Neuronal stem cell (in vitro differentiated cells): ENCODE data around the gene SERPINB6.

Source experiments
- DNase-seq: peaks from one replicate; pipeline ENCODE4 v3.0.0-alpha.2; 2013; ENCODE audit warnings: low spot score
- H2AFZ ChIP-seq: one replicate; pipeline ENCODE4 v1.6.1; 2013; ENCODE audit warnings: mild to moderate bottlenecking, low read length, inconsistent platforms
- H2AK5ac ChIP-seq: 2 replicates; pipeline ENCODE4 v1.6.1; 2013; ENCODE audit warnings: low read depth, mild to moderate bottlenecking, inconsistent platforms, low read length, moderate library complexity, mixed read lengths
- H2BK120ac ChIP-seq: 2 replicates; pipeline ENCODE4 v1.6.1; 2013; ENCODE audit warnings: low read depth, mild to moderate bottlenecking, inconsistent platforms, low read length, moderate library complexity, mixed read lengths
- H2BK12ac ChIP-seq: one replicate; pipeline ENCODE4 v1.6.1; 2013; ENCODE audit warnings: low read length, inconsistent platforms
- H2BK15ac ChIP-seq: 2 replicates; pipeline ENCODE4 v1.6.1; 2013; ENCODE audit warnings: mild to moderate bottlenecking, low read length, inconsistent platforms, mixed read lengths
- H2BK5ac ChIP-seq: one replicate; pipeline ENCODE4 v1.6.1; 2013; ENCODE audit warnings: inconsistent platforms, mild to moderate bottlenecking, low read length, moderate library complexity
- H3K14ac ChIP-seq: one replicate; pipeline ENCODE4 v1.6.1; 2013; ENCODE audit warnings: low read length, inconsistent platforms
- H3K18ac ChIP-seq: 2 replicates; pipeline ENCODE4 v1.6.1; 2013; ENCODE audit warnings: low read length, inconsistent platforms
- H3K23ac ChIP-seq: 2 replicates; pipeline ENCODE4 v1.6.1; 2013; ENCODE audit warnings: low read depth, mild to moderate bottlenecking, mixed read lengths, low read length, inconsistent platforms; ENCODE audit not compliant: poor library complexity
- H3K27ac ChIP-seq: replicated peaks from 3 replicates; pipeline ENCODE4 v1.5.1; 2013; ENCODE audit warnings: low read length, inconsistent platforms
- H3K27me3 ChIP-seq, 3 experiments: 2 replicates each; pipeline ENCODE4 v1.6.1; 2013; ENCODE audit warnings: low read length in 3 of 3, mild to moderate bottlenecking in 2 of 3, inconsistent platforms in 1 of 3, low read depth in 1 of 3, mixed read lengths in 1 of 3, moderate library complexity in 1 of 3; ENCODE audit not compliant: control insufficient read depth in 3 of 3, insufficient read depth in 3 of 3
- H3K36me3 ChIP-seq, 2 donors: replicated peaks in 1 of 2; 2 replicates each; pipeline ENCODE4 v1.6.1; 2013; ENCODE audit warnings: low read length in 2 of 2; ENCODE audit not compliant: control insufficient read depth in 2 of 2, insufficient read depth in 2 of 2
- H3K4ac ChIP-seq: 2 replicates; pipeline ENCODE4 v1.6.1; 2013; ENCODE audit warnings: inconsistent platforms, mild to moderate bottlenecking, low read length, moderate library complexity
- H3K4me1 ChIP-seq, 2 donors: 1 replicate in 1 of 2; 2 replicates in 1 of 2; pipeline ENCODE4 v1.6.1; 2013; ENCODE audit warnings: low read length in 2 of 2, low read depth in 1 of 2; ENCODE audit not compliant: control insufficient read depth in 2 of 2, insufficient read depth in 1 of 2
- H3K4me2 ChIP-seq: one replicate; pipeline ENCODE4 v1.6.1; 2013; ENCODE audit warnings: mild to moderate bottlenecking, low read length, inconsistent platforms; ENCODE audit not compliant: insufficient read depth, poor library complexity, severe bottlenecking
- H3K4me3 ChIP-seq, 2 donors: 2 replicates each; pipeline ENCODE4 v1.5.1; 2013; ENCODE audit warnings: low read length in 2 of 2, mild to moderate bottlenecking in 2 of 2, inconsistent platforms in 1 of 2, moderate library complexity in 1 of 2
- H3K79me1 ChIP-seq: one replicate; pipeline ENCODE4 v1.6.1; 2013; ENCODE audit warnings: low read depth, mild to moderate bottlenecking, inconsistent platforms, low read length, moderate library complexity
- H3K9ac ChIP-seq: one replicate; pipeline ENCODE4 v1.6.1; 2013; ENCODE audit warnings: mild to moderate bottlenecking, low read depth, low read length, inconsistent platforms; ENCODE audit not compliant: poor library complexity
- H3K9me3 ChIP-seq, 2 donors: replicated peaks in 1 of 2; 2 replicates each; pipeline versions ENCODE3 to v1.6.1; 2013; ENCODE audit warnings: low read length in 2 of 2, mild to moderate bottlenecking in 2 of 2, inconsistent platforms in 1 of 2, low read depth in 1 of 2, mixed read lengths in 1 of 2, moderate library complexity in 1 of 2; ENCODE audit not compliant: control insufficient read depth in 2 of 2, insufficient read depth in 1 of 2
- H4K8ac ChIP-seq: one replicate; pipeline ENCODE4 v1.6.1; 2013; ENCODE audit warnings: low read depth, mild to moderate bottlenecking, inconsistent platforms, low read length, moderate library complexity
- H4K91ac ChIP-seq: one replicate; pipeline ENCODE4 v1.6.1; 2013; ENCODE audit warnings: low read length, low read depth, mild to moderate bottlenecking, inconsistent platforms; ENCODE audit not compliant: poor library complexity
- WGBS, 2 donors: extraction: QIAGEN DNeasy Blood & Tissue Kit; methylation state at CpG; one replicate each; pipeline ENCODE4 v1.1.7; 2013; ENCODE audit warnings: missing lambda C conversion rate in 2 of 2, mixed read lengths in 1 of 2; ENCODE audit not compliant: insufficient read length in 2 of 2, insufficient replicate concordance in 1 of 2; ENCODE audit errors: extremely low coverage in 2 of 2; 5-methylcytosine and 5-hydroxymethylcytosine counted together

The SERPINB6 gene

GRCh38 chr6:2961506-2961905, 9.9 kb downstream of the SERPINB6 start:
- no CpG with 5 or more reads among the region's 7 CpGs for WGBS, 2 donors
- H3K14ac ChIP-seq = no peak overlapping the region
- H2BK120ac ChIP-seq = no peak overlapping the region
- H3K9ac ChIP-seq = no peak overlapping the region
- no peak overlapping the region for H3K23ac ChIP-seq
- H3K79me1 ChIP-seq = no peaks in the 10 kb centered on the region
- peaks cover 5 to 11% of the 10 kb centered on the region in 2 donors for H3K4me1 ChIP-seq
- no peak overlapping the region for H3K4me3 ChIP-seq
- H3K36me3 ChIP-seq = no peaks in the 10 kb centered on the region
- H4K91ac ChIP-seq = no peak overlapping the region
- no peak overlapping the region for H2AK5ac ChIP-seq
- H3K27ac ChIP-seq = no peak overlapping the region
- H2BK15ac ChIP-seq = no peak overlapping the region
- no peak overlapping the region for H4K8ac ChIP-seq
- no peak overlapping the region for H2BK5ac ChIP-seq
- H2AFZ ChIP-seq = no peak overlapping the region
- no peaks in the 10 kb centered on the region for H3K9me3 ChIP-seq
- no peak overlapping the region for H3K18ac ChIP-seq
- peaks cover 0 to 2% (median 0%) of the 10 kb centered on the region in 3 experiments for H3K27me3 ChIP-seq
- H2BK12ac ChIP-seq = no peak overlapping the region
- no peak overlapping the region for H3K4me2 ChIP-seq
- DNase-seq = no peak
- no peak overlapping the region for H3K4ac ChIP-seq

- Histone ChIP-seq H3K14ac (no peak overlapping the region), H3K4ac (no peak overlapping the region), H4K91ac (no peak overlapping the region), H3K4me3 (no peak overlapping the region), H3K27me3 (peaks cover 0 to 2% (median 0%) of the 10 kb centered on the region in 3 experiments), H2BK12ac (no peak overlapping the region), H2AK5ac (no peak overlapping the region), H3K9ac (no peak overlapping the region), H3K9me3 (no peaks in the 10 kb centered on the region), H3K4me2 (no peak overlapping the region), H3K23ac (no peak overlapping the region), H3K36me3 (no peaks in the 10 kb centered on the region), H4K8ac (no peak overlapping the region), H2AFZ (no peak overlapping the region), H2BK120ac (no peak overlapping the region), H3K4me1 (peaks cover 5 to 11% of the 10 kb centered on the region in 2 donors), H3K18ac (no peak overlapping the region), H2BK15ac (no peak overlapping the region), H2BK5ac (no peak overlapping the region), H3K27ac (no peak overlapping the region), H3K79me1 (no peaks in the 10 kb centered on the region)
- WGBS, 2 donors = no CpG with 5 or more reads among the region's 4 CpGs
- no peak for DNase-seq
Observed at GRCh38 chr6:2960935-2961334, 10.4 kb downstream of the SERPINB6 start.

GRCh38 chr6:2959909-2960719, 11.3 kb downstream of the SERPINB6 start:
- H3K18ac ChIP-seq = peak overlapping the region; percentile 72
- no peak overlapping the region for H3K4me2 ChIP-seq
- H2AK5ac ChIP-seq = peak overlapping the region; percentile 29
- no peak overlapping the region for H4K91ac ChIP-seq
- no peak overlapping the region for H2BK120ac ChIP-seq
- H3K27ac ChIP-seq = no peak overlapping the region
- no peak overlapping the region for H2AFZ ChIP-seq
- H3K9me3 ChIP-seq = no peaks in the 10 kb centered on the region
- H3K27me3 ChIP-seq = peaks cover 0 to 2% (median 0%) of the 10 kb centered on the region in 3 experiments
- no peak overlapping the region for H3K23ac ChIP-seq
- no peak overlapping the region for H3K14ac ChIP-seq
- H3K9ac ChIP-seq = peak overlapping the region; percentile 73
- peak overlapping the region; percentile 70 for H4K8ac ChIP-seq
- no peak overlapping the region for H3K4ac ChIP-seq
- H2BK12ac ChIP-seq = no peak overlapping the region
- H3K36me3 ChIP-seq = no peaks in the 10 kb centered on the region
- no peaks in the 10 kb centered on the region for H3K79me1 ChIP-seq
- no peak overlapping the region for H2BK5ac ChIP-seq
- no CpG with 5 or more reads among the region's 12 CpGs for WGBS, 2 donors
- peaks cover 5 to 11% of the 10 kb centered on the region in 2 donors for H3K4me1 ChIP-seq
- DNase-seq = no peak
- H2BK15ac ChIP-seq = no peak overlapping the region
- no peak overlapping the region for H3K4me3 ChIP-seq

GRCh38 chr6:2958776-2959175, 12.6 kb downstream of the SERPINB6 start:
- Histone ChIP-seq H3K14ac (no peak overlapping the region), H2BK5ac (no peak overlapping the region), H2AK5ac (peak overlapping the region; percentile 6), H2AFZ (no peak overlapping the region), H2BK15ac (no peak overlapping the region), H3K23ac (no peak overlapping the region), H3K27me3 (peaks cover 0 to 2% (median 0%) of the 10 kb centered on the region in 3 experiments), H3K9me3 (no peaks in the 10 kb centered on the region), H2BK12ac (no peak overlapping the region), H2BK120ac (no peak overlapping the region), H3K4me3 (no peak overlapping the region), H3K36me3 (no peaks in the 10 kb centered on the region), H4K91ac (no peak overlapping the region), H3K9ac (no peak overlapping the region), H3K27ac (no peak overlapping the region), H3K79me1 (no peaks in the 10 kb centered on the region), H3K18ac (no peak overlapping the region), H3K4ac (no peak overlapping the region), H3K4me2 (no peak overlapping the region), H3K4me1 (peaks cover 5 to 11% of the 10 kb centered on the region in 2 donors), H4K8ac (no peak overlapping the region)
- DNase-seq = no peak
- no CpG with 5 or more reads among the region's 9 CpGs for WGBS, 2 donors
